AG04449 (cell line): ENCODE data around the gene C3.
"Not testable (repeated sequence)": the region's sequence is repeated elsewhere in the genome, so short reads cannot be mapped to it uniquely, and the experiment has no call there.

Experiments
- CTCF ChIA-PET: fragments of 350-600 bp; formaldehyde crosslinking; extraction: SDS; loops from one replicate; lab custom pipeline; 2021; ENCODE audit warnings: antibody characterized with exemption; lab: Yijun Ruan, JAX
- POLR2A ChIA-PET: fragments of 400-600, 350-600 bp; formaldehyde crosslinking; extraction: SDS; loops from one replicate; lab custom pipeline; 2020; ENCODE audit warnings: antibody characterized with exemption, inconsistent platforms; lab: Yijun Ruan, JAX
- DNase-seq: peaks from one replicate; pipeline ENCODE4 v3.0.0-alpha.2; 2010; ENCODE audit warnings: low read depth, low spot score
- H3K4me3 ChIP-seq: 2 replicates; pipeline ENCODE4 v1.5.1; 2011; ENCODE audit warnings: low read depth, mild to moderate bottlenecking, control low read depth, low read length
- CTCF ChIP-seq: IDR thresholded peaks from one replicate; pipeline ENCODE4 v1.5.1; 2011; ENCODE audit warnings: mild to moderate bottlenecking, moderate library complexity, low read length, control low read depth, inconsistent platforms; ENCODE audit not compliant: insufficient read depth; ENCODE audit errors: missing control alignments

C3 gene

GRCh38 chr19:6766357-6767080 lies 46.1 kb upstream of the C3 start:
- DNase-seq, result no peak
- CTCF ChIA-PET, result interaction anchor here (0.8 kb wide), 1 partner anchor 176 kb away, joined by 3 read pairs; no protein-coding TSS in a partner anchor

DNA sequence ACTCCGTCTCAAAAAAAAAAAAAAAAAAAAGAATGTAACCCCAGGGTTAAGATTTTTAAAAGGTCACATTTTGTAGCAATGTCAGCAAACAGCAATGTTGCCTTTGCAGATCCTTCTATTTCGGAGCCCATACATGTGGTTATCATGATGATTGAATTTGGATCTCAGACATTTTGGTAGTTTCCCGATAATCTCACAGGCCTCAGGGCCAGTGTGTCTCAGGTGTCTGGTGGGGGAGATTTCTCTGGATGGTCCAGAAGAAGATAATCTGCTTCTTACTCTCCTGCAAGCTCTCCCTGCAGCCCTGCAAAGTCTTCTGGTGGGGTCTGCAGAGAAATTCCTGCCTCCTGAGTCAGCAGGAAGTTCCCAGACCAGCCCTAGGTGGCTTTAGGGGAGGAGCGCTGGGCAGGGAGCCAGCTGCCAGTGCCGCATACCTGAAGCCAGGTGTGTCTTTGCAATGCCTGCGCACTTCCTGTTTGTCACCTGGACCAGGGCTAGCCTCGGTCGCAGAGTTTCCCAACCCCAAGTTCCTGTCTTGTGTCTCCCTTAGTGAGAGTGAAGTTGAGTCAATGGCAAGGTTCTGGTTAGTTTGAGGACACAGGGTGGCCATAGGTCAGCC lies 45.4 kb upstream of the C3 start:
- no peak for DNase-seq
- CTCF ChIA-PET, result no interaction called here
- POLR2A ChIA-PET, result no interaction called here
- no peak overlapping the region for H3K4me3 ChIP-seq
- TF ChIP-seq CTCF, result no peak

More at GRCh38 chr19:6766357-6767080, 46.1 kb upstream of the C3 start:
- no peak overlapping the region for H3K4me3 ChIP-seq
- no peak for TF ChIP-seq CTCF
- POLR2A ChIA-PET, result no interaction called here

- CTCF ChIA-PET, H3K4me3 ChIP-seq, DNase-seq, POLR2A ChIA-PET: not testable (repeated sequence)
These were observed 41.9 kb upstream of the C3 start for GRCh38 chr19:6762253-6762797.

GRCh38 chr19:6761053-6761676 lies 40.7 kb upstream of the C3 start:
- POLR2A ChIA-PET, result interaction anchor here (0.6 kb wide), 1 partner anchor 10 kb away, joined by 3 read pairs; no protein-coding TSS in a partner anchor
- H3K4me3 ChIP-seq, result no peak overlapping the region
- CTCF ChIA-PET, result interaction anchor here (1.2 kb wide), 1 partner anchor 102 kb away, joined by 4 read pairs; no protein-coding TSS in a partner anchor
- no peak for TF ChIP-seq CTCF
- DNase-seq, result no peak

- DNase-seq, result no peak
- TF ChIP-seq CTCF, result no peak
- ChIA-PET POLR2A (interaction anchor here (0.6 kb wide), 1 partner anchor 10 kb away, joined by 3 read pairs; no protein-coding TSS in a partner anchor), CTCF (interaction anchor here (1.2 kb wide), 1 partner anchor 103 kb away, joined by 4 read pairs; no protein-coding TSS in a partner anchor)
- H3K4me3 ChIP-seq, result no peak overlapping the region
These were observed 40.2 kb upstream of the C3 start for GRCh38 chr19:6760606-6761005.

GRCh38 chr19:6754653-6755463 lies 34.4 kb upstream of the C3 start:
- CTCF ChIA-PET, result interaction anchor here (1.1 to 2.2 kb wide), 2 partner anchors 16 to 108 kb away, joined by 4 to 8 read pairs; no protein-coding TSS in a partner anchor
- DNase-seq, result no peak
- POLR2A ChIA-PET, result no interaction called here

More at GRCh38 chr19:6754653-6755463, 34.4 kb upstream of the C3 start:
- no peak for TF ChIP-seq CTCF
- H3K4me3 ChIP-seq, result no peak overlapping the region
